8988T (cell line): Measurements from ENCODE around the gene FOXL3.

Experiments
- DNase-seq: peaks from one replicate; pipeline ENCODE4 v3.0.0; 2011

FOXL3 gene

DNA sequence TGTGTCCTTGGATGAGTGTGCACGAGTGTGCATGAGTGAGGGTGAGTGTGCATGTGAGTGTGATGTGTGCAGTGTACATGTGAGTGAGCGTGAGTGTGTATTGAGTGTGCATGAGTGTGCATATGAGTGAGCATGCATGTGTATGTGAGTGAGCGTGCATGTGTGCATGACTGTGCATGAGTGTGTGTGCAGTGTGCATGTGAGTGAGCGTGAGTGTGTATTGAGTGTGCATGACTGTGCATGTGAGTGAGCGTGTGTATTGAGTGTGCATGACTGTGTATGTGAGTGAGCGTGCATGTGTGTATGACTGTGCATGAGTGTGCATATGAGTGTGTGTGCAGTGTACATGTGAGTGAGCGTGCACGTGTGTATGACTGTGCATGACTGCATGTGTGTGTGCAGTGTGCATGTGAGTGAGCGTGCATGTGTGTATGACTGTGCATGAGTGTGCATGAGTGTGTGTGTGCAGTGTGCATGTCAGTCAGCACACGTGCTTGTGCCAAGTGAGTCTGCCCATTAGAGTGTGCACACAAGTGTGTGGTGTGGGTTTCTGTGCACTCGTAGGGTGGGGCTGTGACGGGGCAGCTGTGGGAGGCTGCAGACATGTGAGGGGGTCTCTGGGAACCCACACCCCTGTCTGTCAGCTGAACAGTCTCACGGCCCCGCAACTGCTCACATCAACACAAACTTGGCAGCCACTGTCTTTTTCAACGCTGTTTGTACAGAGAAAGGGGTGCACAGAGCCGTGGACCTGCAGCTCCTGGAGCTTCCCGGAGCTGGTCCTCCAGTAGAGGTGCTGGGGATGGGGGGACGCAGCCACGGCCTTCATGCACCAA lies 14.8 kb downstream of the FOXL3 start:
- DNase-seq = no peak

- DNase-seq = no peak
Measured at GRCh38 chr7:305410-306151, 15.6 kb downstream of the FOXL3 start.

- no peak for DNase-seq
Measured at GRCh38 chr7:307970-308369, 18.0 kb downstream of the FOXL3 start.

- DNase-seq = no peak
Measured at GRCh38 chr7:309586-310228, 19.7 kb downstream of the FOXL3 start.

- no peak for DNase-seq
Measured at GRCh38 chr7:311131-311680, 21.2 kb downstream of the FOXL3 start.

DNA sequence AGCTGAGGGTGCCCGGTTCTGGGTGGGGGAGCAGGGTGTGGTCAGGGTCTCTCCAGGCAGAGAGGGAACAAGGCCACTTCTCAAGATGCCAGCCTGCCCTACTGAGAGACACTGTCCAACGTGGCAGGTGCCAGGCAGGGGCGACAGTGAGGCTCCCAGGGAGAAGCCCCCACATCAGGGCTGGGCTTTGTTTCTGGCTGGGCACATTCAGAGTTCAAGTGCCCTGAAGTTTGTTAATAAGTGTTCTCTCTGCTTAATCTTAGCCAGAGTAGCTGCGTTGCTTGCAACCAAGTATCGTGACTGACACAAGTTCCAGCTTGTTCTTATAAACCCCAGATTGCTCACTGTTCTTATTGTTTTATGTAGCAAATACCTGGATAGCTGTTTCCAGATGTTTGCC lies 21.8 kb downstream of the FOXL3 start:
- no peak for DNase-seq

DNA sequence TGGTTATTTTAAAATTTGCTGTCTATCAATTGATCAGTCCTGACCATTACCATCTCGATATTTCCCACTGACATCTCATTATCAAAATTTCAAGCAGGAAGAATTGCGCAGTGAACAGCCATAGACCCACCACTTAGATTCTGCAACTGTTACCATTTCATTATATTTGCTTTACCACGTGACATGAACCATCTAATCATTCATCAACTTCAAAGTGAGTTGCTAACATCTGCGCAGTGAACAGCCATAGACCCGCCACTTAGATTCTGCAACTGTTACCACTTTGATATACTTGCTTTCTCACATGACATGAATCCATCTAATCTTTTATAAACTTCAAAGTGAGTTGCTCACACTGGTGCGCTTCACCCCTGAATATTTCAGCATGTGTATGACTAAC lies 22.5 kb downstream of the FOXL3 start:
- DNase-seq = no peak

- no peak for DNase-seq
Measured at GRCh38 chr7:314853-315252, 24.9 kb downstream of the FOXL3 start.

- DNase-seq = no peak
Measured at GRCh38 chr7:315516-316265, 25.7 kb downstream of the FOXL3 start.

GRCh38 chr7:317643-318405 lies 27.9 kb downstream of the FOXL3 start:
- no peak for DNase-seq

- DNase-seq = no peak
Measured at GRCh38 chr7:318476-318875, 28.5 kb downstream of the FOXL3 start.

GRCh38 chr7:318878-319661 lies 29.1 kb downstream of the FOXL3 start:
- no peak for DNase-seq

DNA sequence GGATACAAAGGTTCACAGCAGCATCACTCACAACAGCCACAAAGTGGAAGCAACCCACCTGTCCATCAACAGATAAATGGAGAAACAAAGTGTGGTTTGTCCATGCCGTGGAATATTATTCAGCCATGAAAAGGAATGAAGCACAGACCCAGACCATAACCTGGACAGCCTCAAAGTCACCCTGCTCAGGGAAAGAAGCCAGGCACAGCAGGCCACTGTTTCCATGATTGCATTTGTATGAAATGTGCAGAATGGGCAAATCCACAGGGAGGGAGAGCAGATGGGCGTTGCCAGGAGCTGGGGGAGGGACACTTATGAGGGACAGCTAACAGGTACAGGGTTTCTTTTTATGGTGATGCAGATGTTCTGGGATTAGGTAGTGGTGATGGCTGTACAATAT lies 30.3 kb downstream of the FOXL3 start:
- no peak for DNase-seq

- DNase-seq = peak; percentile 56
Measured at GRCh38 chr7:322111-322671, 32.2 kb downstream of the FOXL3 start.

- no peak for DNase-seq
Measured at GRCh38 chr7:322708-323111, 32.7 kb downstream of the FOXL3 start.

DNA sequence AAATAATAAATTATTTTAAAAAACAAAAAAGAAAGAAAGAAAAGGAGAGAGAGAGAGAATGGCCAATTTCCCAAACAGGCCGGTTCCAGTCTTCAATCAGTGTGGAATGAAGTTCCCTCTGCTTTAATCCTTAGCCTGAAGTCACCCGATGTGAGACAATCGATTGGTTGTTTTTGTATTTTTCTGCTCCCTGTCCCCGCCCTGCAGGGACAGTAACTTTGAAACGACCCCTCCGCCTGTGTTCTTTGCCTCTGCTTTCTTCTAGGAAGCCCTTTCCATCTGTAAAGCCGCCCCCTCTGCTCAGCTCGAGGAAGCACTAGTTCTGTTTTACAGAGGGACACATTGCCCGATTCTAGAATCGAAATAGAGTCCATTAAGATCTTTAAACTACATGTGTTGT lies 33.4 kb downstream of the FOXL3 start:
- no peak for DNase-seq

DNA sequence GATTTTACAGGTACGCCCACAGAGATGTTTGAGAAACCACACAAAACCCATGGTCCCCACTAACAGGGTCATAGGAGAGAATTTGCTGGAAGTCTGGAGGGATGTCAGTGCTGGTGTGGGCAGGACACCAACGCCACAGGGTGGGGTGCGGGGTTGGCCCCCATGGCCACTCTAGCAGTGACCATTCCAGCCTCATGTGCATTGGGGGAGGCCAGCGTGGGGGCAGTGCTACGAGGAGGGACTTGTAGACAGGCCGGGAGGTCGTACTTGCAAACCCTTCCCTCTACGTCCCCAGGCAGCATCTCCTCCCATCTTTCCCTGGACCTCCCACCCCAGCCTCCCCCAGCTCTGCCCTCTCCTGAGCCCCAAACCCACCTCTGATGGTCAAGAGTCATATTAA lies 34.0 kb downstream of the FOXL3 start:
- DNase-seq = no peak

DNA sequence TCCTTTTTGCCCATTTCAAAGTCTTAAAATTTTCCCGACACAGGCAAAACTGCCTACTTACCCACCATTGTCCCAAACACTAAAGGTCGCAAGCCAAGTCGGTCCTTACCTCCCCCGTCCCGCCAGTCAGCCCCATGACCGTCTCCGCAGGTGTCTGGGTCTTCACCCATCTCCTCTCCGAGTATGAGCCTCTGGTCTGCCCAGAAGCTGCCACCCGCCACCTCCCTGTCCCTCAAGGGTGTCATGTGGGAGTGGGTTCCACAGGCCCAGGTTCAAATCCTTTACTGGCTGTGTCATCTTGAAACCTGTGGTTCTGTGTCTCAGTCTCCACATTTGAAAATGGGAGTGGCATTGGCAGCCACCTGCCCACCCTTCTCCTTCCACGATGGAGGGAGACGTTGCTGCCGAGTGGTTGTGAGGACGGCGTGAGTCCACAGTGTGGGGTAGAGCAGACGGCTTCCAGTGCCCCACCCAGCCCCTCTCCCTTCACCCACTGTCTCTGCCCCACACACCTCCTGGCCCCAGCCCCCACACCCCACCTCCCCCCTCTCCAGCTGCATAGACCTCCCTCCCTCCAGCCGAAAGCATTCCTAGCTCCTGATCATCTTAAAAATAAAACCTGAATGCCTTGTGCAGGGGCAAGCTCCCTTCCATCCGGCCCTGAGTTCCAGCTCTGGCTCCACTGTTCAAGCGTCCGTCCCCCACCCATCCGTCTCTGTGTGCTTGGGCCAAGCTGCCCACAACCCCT lies 35.3 kb downstream of the FOXL3 start:
- no peak for DNase-seq

DNA sequence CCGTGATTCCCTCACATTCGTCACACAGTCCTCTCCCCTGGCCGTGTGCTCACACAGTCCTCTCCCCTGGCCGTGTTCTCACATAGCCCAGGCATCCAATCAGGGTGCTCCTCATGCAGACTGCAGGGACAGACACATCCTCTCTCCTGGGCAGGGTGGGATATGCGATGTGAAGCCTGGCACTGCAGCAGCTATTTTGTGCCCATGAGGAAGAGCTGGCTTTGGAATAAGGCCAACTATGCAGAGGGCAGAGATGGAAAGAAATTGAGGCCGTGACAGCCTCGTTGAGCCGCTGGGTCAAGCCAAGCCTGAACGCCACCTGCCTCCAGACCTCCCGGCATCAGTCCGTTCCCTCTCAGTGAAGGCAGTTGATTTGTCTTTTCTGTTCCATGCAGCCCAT lies 35.8 kb downstream of the FOXL3 start:
- no peak for DNase-seq

GRCh38 chr7:326273-326672 lies 36.3 kb downstream of the FOXL3 start:
- no peak for DNase-seq
